Activated CD4-positive, alpha-beta memory T cell treated with anti-CD3 and anti-CD28 coated beads, Interleukin-2, amount 10 ng/mL, durations not matched to agents 7 days and 5 days (primary cell): ENCODE results near the gene IFIH1. TPM values are rescaled to one million over a fixed set of nuclear protein-coding genes. Genes with fewer than 3 reads are reported as not detected.
A peak's percentile ranks its signal among the peaks of the same experiment; 100 is the strongest.

Experiments used
- CTCF ChIA-PET: fragments of 350-600 bp; sonication (Branson Sonifier 250); formaldehyde crosslinking; loops from one replicate; lab custom pipeline; 2021; ENCODE audit warnings: antibody characterized with exemption, inconsistent platforms; lab: Charles Lee
- POLR2A ChIA-PET: fragments of 350-600 bp; sonication (Branson Sonifier 250); formaldehyde crosslinking; loops from one replicate; lab custom pipeline; 2021; ENCODE audit warnings: antibody characterized with exemption; lab: Charles Lee
- DNase-seq: peaks from one replicate; pipeline ENCODE4 v3.0.0-alpha.2; 2020
- H3K27ac Mint-ChIP-seq: one replicate; pipeline ENCODE4 v1.8.0; 2021; ENCODE audit warnings: mild to moderate bottlenecking, mixed read lengths
- H3K27me3 Mint-ChIP-seq: one replicate; pipeline ENCODE4 v1.8.0; 2021; ENCODE audit warnings: mixed read lengths
- H3K36me3 Mint-ChIP-seq: one replicate; pipeline ENCODE4 v1.8.0; 2021; ENCODE audit warnings: low read depth, mixed read lengths
- H3K4me1 Mint-ChIP-seq: one replicate; pipeline ENCODE4 v1.8.0; 2021; ENCODE audit warnings: mixed read lengths
- H3K4me3 Mint-ChIP-seq: one replicate; pipeline ENCODE4 v1.8.0; 2021; ENCODE audit warnings: mild to moderate bottlenecking, mixed read lengths
- H3K9me3 Mint-ChIP-seq: one replicate; pipeline ENCODE4 v1.8.0; 2021; ENCODE audit warnings: mixed read lengths
- total RNA-seq, 2 experiments: library from RNA; stranded (reverse); gene quantifications; one replicate each; pipeline ENCODE4 v1.2.3, GENCODE V29; 2021

The IFIH1 gene
- total RNA-seq, 2 experiments from 2014 or later, result 63.9 to 66.9 TPM

DNA sequence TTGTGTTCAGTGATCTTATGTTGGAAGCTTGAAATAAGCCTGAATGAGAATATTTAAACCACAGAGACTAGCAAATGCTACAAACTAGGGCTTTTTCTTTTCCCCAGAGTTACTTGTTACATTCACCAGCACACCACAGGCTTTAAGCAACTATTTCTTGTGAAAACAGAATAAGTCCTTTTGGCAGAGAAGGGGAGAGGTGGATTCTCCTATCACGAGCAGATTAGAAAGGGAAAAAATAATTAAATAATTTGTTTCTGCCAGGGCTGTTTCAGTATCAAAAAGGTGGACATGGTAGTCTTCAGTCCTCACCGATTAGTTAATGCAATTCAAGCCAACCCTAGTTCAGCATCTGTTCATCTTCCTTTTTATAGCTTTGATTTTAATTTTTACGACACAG is 12.6 kb downstream of the IFIH1 start:
- DNase-seq, result no peak
- Mint-ChIP-seq H3K9me3 (no peaks in the 10 kb centered on the region), H3K36me3 (peaks cover 59% of the 10 kb centered on the region), H3K27me3 (no peaks in the 10 kb centered on the region), H3K4me3 (no peak overlapping the region), H3K27ac (no peak overlapping the region), H3K4me1 (peaks cover 23% of the 10 kb centered on the region)
- CTCF ChIA-PET, result interaction anchor here (1.1 to 3.4 kb wide), 3 partner anchors 8 to 11 kb away, joined by 4 to 16 read pairs (median 4); no protein-coding TSS in a partner anchor
- POLR2A ChIA-PET, result interaction anchor here (1.4 kb wide), 1 partner anchor 12 kb away, joined by 4 read pairs; the partner anchor contains the start of gene IFIH1

DNA sequence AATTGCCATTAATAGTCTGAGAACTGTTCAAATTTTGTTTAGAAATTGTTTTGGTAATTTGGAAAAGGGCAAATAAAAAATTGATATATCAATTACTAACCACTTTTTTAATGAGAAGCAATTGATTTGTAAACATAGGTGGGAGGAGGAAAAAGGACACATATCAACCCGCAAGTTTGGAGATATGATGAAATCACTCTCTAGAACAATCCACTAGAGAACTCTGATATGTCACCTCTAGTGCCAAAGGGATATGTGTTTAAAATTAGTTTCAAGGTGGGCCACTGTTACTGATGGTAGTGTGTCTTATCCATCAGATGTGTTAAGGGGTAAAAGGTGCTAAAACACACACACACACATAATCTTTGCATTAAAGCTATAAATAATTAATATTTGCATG is 16.6 kb downstream of the IFIH1 start:
- Mint-ChIP-seq H3K9me3 (no peaks in the 10 kb centered on the region), H3K4me3 (no peak overlapping the region), H3K27ac (no peak overlapping the region), H3K27me3 (no peaks in the 10 kb centered on the region), H3K4me1 (peaks cover 2% of the 10 kb centered on the region), H3K36me3 (peaks cover 30% of the 10 kb centered on the region)
- ChIA-PET CTCF (interaction anchor here (0.7 to 8.1 kb wide), 13 partner anchors 8 to 333 kb away, joined by 3 to 159 read pairs (median 7); partner anchors contain the start of gene IFIH1), POLR2A (no interaction called here)
- no peak for DNase-seq

DNA sequence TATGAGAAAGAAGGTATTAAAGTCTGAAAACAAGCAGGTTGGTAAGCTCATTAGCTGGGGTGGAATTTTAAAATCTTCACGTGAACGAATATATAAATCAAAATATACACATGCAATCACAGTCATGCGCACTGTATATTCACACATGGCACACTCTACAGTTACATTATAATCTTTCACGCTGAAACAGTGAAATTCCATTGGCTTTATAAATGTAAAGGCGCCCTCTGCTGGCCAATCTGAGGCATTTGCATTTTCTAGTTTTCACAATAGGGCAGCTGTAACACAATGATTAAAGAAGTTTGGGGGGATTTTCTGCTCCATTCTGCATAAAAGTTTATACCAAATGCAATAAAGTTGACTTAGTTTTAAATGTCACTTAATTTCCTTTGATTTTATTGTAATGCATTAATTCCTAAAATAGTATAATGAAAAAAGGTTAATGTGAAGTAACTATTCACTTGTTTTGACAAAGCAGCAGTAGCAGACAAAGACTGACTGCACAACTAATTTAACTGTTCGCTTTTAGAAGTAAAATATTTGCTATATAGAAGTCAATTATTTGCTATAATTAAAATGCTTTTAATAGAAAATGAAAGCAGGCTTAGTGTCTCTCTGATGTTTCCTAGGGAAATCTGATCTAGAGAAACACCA is 17.2 kb downstream of the IFIH1 start:
- Mint-ChIP-seq H3K4me3 (no peak overlapping the region), H3K27ac (no peak overlapping the region), H3K27me3 (no peaks in the 10 kb centered on the region), H3K36me3 (peaks cover 26% of the 10 kb centered on the region), H3K9me3 (no peaks in the 10 kb centered on the region), H3K4me1 (peaks cover 2% of the 10 kb centered on the region)
- peak; percentile 62 for DNase-seq
- ChIA-PET POLR2A (no interaction called here), CTCF (interaction anchor here (0.7 to 8.1 kb wide), 13 partner anchors 9 to 714 kb away, joined by 3 to 159 read pairs (median 5); partner anchors contain the start of gene IFIH1)

DNA sequence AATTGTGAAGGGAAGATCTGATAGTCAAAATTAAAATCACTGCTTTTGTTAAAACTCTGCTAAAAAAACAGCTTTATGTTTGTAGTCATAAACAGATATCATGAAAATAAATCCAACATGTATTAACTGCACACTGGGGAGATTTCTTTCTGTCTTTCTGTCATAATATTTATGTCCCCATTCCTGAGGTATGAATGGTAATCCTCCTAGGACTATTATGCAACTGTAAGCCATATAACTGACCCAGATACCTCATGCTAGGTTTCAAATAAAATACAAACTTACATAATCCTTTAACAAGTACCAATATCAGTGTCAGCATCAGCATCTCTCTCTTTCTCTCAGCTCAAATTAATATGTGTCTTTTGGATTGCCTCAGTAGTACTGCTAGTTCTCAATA is 18.2 kb downstream of the IFIH1 start:
- no peaks in the 10 kb centered on the region for H3K27me3 Mint-ChIP-seq
- H3K27ac Mint-ChIP-seq, result no peak overlapping the region
- H3K9me3 Mint-ChIP-seq, result no peaks in the 10 kb centered on the region
- POLR2A ChIA-PET, result no interaction called here
- no peak for DNase-seq
- H3K4me3 Mint-ChIP-seq, result no peak overlapping the region
- CTCF ChIA-PET, result interaction anchor here (0.9 to 8.1 kb wide), 11 partner anchors 9 to 713 kb away, joined by 3 to 159 read pairs (median 4); partner anchors contain the start of gene IFIH1
- H3K36me3 Mint-ChIP-seq, result peaks cover 25% of the 10 kb centered on the region
- no peaks in the 10 kb centered on the region for H3K4me1 Mint-ChIP-seq

DNA sequence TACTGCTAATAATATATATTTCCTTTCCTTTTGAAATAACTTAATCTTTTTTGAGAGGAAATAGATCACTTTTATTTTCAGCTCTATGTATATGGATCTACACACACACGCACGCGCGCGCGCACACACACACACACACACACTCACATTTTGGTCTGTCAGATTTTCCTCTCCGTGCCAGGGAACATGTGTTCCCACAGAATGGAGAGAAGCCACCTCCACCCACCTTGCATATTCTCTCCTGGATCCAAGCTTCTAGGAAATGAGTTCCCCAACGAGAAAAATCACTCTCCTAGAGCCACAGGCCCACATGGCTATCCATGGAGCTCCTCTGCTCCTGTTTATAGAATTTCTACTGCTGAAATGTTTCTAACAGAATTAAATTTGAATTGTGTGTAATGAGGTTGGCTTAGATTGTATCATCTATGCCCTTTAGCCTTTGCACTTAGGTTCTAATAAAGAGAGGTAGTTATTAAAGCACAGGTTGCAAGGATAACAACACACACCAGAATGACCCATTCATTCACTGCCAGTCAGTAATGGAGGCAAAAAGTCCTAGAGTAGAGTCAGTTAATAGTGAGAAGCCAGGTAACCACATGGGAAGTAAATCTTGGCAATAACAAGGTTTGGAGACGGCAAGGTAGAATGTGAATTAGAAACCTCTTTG is 19.7 kb downstream of the IFIH1 start:
- Mint-ChIP-seq H3K36me3 (peaks cover 19% of the 10 kb centered on the region), H3K4me1 (no peaks in the 10 kb centered on the region), H3K9me3 (no peaks in the 10 kb centered on the region), H3K27ac (no peak overlapping the region), H3K27me3 (no peaks in the 10 kb centered on the region), H3K4me3 (no peak overlapping the region)
- POLR2A ChIA-PET, result interaction anchor here (1.0 to 1.3 kb wide), 3 partner anchors 20 to 78 kb away, joined by 4 read pairs; partner anchors contain the start of gene IFIH1
- DNase-seq, result no peak
- CTCF ChIA-PET, result interaction anchor here (0.6 to 8.1 kb wide), 34 partner anchors 9 to 712 kb away, joined by 3 to 159 read pairs (median 5); partner anchors contain the start of genes GCA, GCG and IFIH1

DNA sequence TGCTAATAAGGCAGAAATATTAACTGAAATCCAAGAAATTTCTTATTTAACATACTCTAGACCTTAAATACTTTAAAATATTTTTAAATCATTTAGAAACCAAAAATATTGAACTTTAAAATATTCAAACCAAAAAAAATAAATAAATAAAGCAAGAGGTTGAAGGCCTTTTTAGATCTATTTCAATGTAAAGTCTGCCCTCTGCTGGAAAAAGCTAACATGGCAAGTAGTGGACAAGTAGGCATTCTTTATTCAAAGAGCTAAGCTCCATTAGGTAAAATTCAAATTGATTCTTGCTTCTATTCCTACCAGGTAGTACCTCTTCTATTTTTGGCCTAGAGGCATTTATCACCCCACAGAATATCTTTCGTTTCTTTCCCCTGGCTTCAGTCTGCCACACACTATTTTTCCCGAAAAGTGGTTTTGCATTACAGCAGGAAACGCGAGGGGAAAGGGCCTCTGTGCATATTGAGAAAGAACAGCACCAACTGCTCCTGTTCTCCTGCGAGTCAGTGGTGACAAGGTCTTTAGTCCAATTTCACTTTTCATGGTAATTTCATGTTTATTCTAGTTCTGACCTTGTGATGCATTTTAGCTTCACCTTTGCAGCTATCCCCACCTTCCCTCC is 20.4 kb downstream of the IFIH1 start:
- peak; percentile 49 for DNase-seq
- no peak overlapping the region for H3K27ac Mint-ChIP-seq
- H3K4me3 Mint-ChIP-seq, result no peak overlapping the region
- ChIA-PET CTCF (interaction anchor here (0.6 to 8.1 kb wide), 37 partner anchors 9 to 711 kb away, joined by 3 to 159 read pairs (median 5); partner anchors contain the start of genes GCA, GCG and IFIH1), POLR2A (interaction anchor here (1.0 to 1.4 kb wide), 4 partner anchors 21 to 711 kb away, joined by 3 to 4 read pairs (median 4); partner anchors contain the start of gene IFIH1)
- no peaks in the 10 kb centered on the region for H3K27me3 Mint-ChIP-seq
- no peaks in the 10 kb centered on the region for H3K4me1 Mint-ChIP-seq
- H3K36me3 Mint-ChIP-seq, result peaks cover 13% of the 10 kb centered on the region
- no peaks in the 10 kb centered on the region for H3K9me3 Mint-ChIP-seq

DNA sequence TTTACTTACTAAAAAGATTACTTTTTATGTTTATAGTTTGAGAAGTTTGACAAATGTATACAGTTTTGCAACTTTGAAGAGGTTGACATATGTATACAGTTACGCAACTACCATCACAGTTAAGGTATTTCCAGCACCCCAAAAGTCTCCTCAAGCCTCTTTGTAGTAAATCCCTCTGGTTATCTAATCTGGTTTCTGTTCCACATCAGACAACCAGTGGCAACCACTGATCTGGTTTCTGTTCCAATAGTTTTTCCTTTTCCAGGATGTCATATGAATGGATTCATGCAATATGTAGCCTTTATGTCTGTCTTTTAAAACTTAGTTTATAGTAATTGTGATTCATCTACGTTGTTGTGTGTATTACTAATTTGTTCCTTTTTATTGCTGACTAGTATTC is 23.5 kb downstream of the IFIH1 start:
- Mint-ChIP-seq H3K36me3 (peaks cover 21% of the 10 kb centered on the region), H3K4me1 (no peaks in the 10 kb centered on the region), H3K4me3 (no peak overlapping the region), H3K9me3 (no peaks in the 10 kb centered on the region), H3K27me3 (no peaks in the 10 kb centered on the region), H3K27ac (no peak overlapping the region)
- ChIA-PET CTCF (interaction anchor here (1.0 to 8.1 kb wide), 4 partner anchors 8 to 141 kb away, joined by 3 to 159 read pairs (median 8); no protein-coding TSS in a partner anchor), POLR2A (no interaction called here)
- no peak for DNase-seq

DNA sequence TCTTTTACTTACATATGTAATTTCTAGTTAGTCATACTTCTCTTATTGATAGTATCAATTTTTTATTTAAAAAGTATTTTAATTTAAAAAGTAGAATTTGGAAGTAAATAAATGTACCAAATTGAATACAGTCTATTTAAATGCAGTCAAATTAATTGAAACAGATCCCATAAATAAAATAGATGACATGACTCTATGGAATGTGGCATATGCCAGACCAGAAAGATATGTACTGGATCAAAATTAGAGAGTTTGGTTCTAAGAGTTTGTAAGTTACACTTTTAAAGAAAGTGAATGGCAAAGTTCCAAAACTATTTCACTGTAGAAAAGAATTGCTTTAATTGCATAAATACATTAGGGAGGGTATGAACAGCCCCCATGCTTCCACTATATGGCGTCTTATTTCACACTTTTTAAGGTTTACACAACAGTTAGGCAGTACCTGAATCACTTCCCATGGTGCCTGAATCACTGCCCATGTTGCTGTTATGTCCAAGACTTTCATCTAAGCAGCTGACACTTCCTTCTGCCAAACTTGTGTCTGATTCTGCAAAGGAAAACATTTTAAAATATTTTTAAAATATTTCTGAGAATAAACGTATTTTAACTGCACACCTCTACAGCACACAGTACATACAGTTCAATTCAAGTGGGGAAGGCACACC is 25.2 kb downstream of the IFIH1 start:
- H3K27me3 Mint-ChIP-seq, result no peaks in the 10 kb centered on the region
- CTCF ChIA-PET, result interaction anchor here (0.6 kb wide), 1 partner anchor 30 kb away, joined by 3 read pairs; no protein-coding TSS in a partner anchor
- H3K4me1 Mint-ChIP-seq, result no peaks in the 10 kb centered on the region
- POLR2A ChIA-PET, result no interaction called here
- no peak overlapping the region for H3K27ac Mint-ChIP-seq
- DNase-seq, result no peak
- H3K36me3 Mint-ChIP-seq, result peaks cover 28% of the 10 kb centered on the region
- no peaks in the 10 kb centered on the region for H3K9me3 Mint-ChIP-seq
- H3K4me3 Mint-ChIP-seq, result no peak overlapping the region

DNA sequence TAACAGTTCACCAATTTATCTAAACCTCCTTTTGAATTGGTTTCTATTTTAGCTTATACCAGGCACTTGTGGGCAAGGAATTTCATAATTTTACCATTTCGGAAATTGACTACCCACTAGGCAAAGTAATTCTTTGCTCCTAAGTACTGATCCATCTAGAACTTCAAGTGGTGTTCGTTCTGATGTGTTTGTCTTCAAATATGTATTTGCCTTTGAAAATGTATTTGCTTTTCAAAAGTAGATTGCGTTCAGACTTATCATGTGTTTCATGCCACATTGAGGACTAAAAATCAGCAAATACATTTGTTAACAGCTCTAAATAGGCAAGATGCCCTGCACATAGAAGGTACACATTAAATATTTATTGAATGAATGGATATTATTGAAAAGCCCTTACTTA is 26.7 kb downstream of the IFIH1 start:
- Mint-ChIP-seq H3K4me1 (no peaks in the 10 kb centered on the region), H3K4me3 (no peak overlapping the region), H3K36me3 (peaks cover 32% of the 10 kb centered on the region), H3K27ac (no peak overlapping the region), H3K9me3 (no peaks in the 10 kb centered on the region), H3K27me3 (no peaks in the 10 kb centered on the region)
- CTCF ChIA-PET, result interaction anchor here (1.2 to 2.5 kb wide), 4 partner anchors 9 to 284 kb away, joined by 3 to 8 read pairs (median 6); no protein-coding TSS in a partner anchor
- no peak for DNase-seq
- POLR2A ChIA-PET, result no interaction called here

DNA sequence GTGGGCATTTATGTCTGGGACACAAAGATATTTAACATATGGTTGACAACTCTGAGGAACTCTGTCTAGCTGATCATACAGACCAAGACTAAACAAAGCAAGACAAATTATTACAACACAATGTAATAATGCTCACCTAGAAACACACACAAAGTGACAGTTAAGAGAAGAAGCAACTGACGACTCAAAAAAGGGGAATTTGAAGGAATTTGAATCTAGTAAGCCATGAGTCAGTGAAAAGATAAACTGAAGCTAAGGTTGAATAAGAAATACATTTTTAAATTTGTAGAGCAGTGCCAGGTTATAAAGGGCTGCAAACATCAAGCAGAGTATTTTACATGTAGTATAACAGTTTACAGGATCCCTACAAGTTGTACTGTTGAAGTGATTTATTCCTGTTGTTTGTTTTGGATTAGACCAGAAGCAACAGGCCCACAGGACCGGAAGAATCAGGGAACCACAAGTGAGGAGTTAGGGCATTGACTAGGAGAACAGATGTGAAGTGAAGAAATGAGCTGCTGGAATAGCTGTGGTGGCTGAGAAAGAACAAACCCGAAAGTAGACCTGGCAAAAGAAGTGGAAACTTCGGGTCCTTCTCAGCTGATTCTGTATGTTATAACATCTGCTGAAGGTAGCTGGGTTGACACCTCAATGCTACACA is 35.6 kb downstream of the IFIH1 start:
- H3K4me1 Mint-ChIP-seq, result no peaks in the 10 kb centered on the region
- no peak overlapping the region for H3K27ac Mint-ChIP-seq
- peaks cover 62% of the 10 kb centered on the region for H3K36me3 Mint-ChIP-seq
- POLR2A ChIA-PET, result interaction anchor here (1.0 kb wide), 1 partner anchor 61 kb away, joined by 4 read pairs; no protein-coding TSS in a partner anchor
- H3K4me3 Mint-ChIP-seq, result no peak overlapping the region
- H3K27me3 Mint-ChIP-seq, result no peaks in the 10 kb centered on the region
- CTCF ChIA-PET, result interaction anchor here (0.7 to 1.4 kb wide), 3 partner anchors 16 to 62 kb away, joined by 3 read pairs; no protein-coding TSS in a partner anchor
- no peaks in the 10 kb centered on the region for H3K9me3 Mint-ChIP-seq
- DNase-seq, result no peak

DNA sequence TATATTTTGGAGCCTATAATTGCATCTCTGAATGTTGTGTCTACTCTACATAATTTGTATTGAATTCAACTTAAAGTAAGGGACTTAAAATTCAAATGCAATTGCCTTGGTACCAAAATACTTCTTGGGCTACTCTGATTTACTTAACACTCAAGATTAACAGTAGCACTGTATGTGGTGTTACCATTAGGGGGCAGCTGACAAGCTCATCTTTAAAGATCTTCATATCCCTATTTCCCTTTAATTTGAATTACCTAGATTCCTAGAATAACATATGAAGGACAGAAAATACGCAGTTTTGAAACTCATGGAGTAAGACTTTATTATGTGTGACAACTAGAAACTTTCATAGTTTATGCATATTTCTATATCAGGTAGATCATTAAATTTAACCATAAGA is 37.8 kb downstream of the IFIH1 start:
- CTCF ChIA-PET, result interaction anchor here (0.8 to 1.2 kb wide), 5 partner anchors 15 to 53 kb away, joined by 3 to 5 read pairs (median 3); partner anchors contain the start of gene IFIH1
- peaks cover 7% of the 10 kb centered on the region for H3K4me1 Mint-ChIP-seq
- no peaks in the 10 kb centered on the region for H3K9me3 Mint-ChIP-seq
- POLR2A ChIA-PET, result no interaction called here
- no peak overlapping the region for H3K27ac Mint-ChIP-seq
- H3K36me3 Mint-ChIP-seq, result peaks cover 69% of the 10 kb centered on the region
- no peaks in the 10 kb centered on the region for H3K27me3 Mint-ChIP-seq
- no peak overlapping the region for H3K4me3 Mint-ChIP-seq
- DNase-seq, result no peak
